ENCODE results near the gene ALAS1. TPM values are rescaled to one million over a fixed set of nuclear protein-coding genes. Genes with fewer than 3 reads are reported as not detected.

The ALAS1 gene
- total and polyA plus RNA-seq, 2 experiments from 2014 or later: 17.8 to 42.8 TPM

- TF ChIP-seq, protein P1, sequence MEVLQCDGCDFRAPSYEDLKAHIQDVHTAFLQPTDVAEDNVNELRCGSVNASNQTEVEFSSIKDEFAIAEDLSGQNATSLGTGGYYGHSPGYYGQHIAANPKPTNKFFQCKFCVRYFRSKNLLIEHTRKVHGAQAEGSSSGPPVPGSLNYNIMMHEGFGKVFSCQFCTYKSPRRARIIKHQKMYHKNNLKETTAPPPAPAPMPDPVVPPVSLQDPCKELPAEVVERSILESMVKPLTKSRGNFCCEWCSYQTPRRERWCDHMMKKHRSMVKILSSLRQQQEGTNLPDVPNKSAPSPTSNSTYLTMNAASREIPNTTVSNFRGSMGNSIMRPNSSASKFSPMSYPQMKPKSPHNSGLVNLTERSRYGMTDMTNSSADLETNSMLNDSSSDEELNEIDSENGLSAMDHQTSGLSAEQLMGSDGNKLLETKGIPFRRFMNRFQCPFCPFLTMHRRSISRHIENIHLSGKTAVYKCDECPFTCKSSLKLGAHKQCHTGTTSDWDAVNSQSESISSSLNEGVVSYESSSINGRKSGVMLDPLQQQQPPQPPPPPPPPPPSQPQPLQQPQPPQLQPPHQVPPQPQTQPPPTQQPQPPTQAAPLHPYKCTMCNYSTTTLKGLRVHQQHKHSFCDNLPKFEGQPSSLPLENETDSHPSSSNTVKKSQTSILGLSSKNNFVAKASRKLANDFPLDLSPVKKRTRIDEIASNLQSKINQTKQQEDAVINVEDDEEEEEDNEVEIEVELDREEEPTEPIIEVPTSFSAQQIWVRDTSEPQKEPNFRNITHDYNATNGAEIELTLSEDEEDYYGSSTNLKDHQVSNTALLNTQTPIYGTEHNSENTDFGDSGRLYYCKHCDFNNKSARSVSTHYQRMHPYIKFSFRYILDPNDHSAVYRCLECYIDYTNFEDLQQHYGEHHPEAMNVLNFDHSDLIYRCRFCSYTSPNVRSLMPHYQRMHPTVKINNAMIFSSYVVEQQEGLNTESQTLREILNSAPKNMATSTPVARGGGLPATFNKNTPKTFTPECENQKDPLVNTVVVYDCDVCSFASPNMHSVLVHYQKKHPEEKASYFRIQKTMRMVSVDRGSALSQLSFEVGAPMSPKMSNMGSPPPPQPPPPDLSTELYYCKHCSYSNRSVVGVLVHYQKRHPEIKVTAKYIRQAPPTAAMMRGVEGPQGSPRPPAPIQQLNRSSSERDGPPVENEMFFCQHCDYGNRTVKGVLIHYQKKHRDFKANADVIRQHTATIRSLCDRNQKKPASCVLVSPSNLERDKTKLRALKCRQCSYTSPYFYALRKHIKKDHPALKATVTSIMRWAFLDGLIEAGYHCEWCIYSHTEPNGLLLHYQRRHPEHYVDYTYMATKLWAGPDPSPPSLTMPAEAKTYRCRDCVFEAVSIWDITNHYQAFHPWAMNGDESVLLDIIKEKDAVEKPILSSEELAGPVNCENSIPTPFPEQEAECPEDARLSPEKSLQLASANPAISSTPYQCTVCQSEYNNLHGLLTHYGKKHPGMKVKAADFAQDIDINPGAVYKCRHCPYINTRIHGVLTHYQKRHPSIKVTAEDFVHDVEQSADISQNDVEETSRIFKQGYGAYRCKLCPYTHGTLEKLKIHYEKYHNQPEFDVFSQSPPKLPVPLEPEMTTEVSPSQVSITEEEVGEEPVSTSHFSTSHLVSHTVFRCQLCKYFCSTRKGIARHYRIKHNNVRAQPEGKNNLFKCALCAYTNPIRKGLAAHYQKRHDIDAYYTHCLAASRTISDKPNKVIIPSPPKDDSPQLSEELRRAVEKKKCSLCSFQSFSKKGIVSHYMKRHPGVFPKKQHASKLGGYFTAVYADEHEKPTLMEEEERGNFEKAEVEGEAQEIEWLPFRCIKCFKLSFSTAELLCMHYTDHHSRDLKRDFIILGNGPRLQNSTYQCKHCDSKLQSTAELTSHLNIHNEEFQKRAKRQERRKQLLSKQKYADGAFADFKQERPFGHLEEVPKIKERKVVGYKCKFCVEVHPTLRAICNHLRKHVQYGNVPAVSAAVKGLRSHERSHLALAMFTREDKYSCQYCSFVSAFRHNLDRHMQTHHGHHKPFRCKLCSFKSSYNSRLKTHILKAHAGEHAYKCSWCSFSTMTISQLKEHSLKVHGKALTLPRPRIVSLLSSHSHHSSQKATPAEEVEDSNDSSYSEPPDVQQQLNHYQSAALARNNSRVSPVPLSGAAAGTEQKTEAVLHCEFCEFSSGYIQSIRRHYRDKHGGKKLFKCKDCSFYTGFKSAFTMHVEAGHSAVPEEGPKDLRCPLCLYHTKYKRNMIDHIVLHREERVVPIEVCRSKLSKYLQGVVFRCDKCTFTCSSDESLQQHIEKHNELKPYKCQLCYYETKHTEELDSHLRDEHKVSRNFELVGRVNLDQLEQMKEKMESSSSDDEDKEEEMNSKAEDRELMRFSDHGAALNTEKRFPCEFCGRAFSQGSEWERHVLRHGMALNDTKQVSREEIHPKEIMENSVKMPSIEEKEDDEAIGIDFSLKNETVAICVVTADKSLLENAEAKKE (CRISPR knock-in tag; IDR thresholded peaks at IDR 0.05): no peak
- TF ChIP-seq STAT1 (IDR thresholded peaks at IDR 0.05; ENCODE audit: unreplicated experiment): no peak
- no peak for TF ChIP-seq NANOG (IDR thresholded peaks at IDR 0.05; ENCODE audit: borderline replicate concordance)
- no peak for TF ChIP-seq ZNF114 (CRISPR knock-in tag; IDR thresholded peaks at IDR 0.05)
- TF ChIP-seq JUNB (IDR thresholded peaks at IDR 0.05; ENCODE audit: unreplicated experiment): no peak
Observed at GRCh38 chr3:52222319-52223221, 24.6 kb downstream of the ALAS1 start (continued).

DNA sequence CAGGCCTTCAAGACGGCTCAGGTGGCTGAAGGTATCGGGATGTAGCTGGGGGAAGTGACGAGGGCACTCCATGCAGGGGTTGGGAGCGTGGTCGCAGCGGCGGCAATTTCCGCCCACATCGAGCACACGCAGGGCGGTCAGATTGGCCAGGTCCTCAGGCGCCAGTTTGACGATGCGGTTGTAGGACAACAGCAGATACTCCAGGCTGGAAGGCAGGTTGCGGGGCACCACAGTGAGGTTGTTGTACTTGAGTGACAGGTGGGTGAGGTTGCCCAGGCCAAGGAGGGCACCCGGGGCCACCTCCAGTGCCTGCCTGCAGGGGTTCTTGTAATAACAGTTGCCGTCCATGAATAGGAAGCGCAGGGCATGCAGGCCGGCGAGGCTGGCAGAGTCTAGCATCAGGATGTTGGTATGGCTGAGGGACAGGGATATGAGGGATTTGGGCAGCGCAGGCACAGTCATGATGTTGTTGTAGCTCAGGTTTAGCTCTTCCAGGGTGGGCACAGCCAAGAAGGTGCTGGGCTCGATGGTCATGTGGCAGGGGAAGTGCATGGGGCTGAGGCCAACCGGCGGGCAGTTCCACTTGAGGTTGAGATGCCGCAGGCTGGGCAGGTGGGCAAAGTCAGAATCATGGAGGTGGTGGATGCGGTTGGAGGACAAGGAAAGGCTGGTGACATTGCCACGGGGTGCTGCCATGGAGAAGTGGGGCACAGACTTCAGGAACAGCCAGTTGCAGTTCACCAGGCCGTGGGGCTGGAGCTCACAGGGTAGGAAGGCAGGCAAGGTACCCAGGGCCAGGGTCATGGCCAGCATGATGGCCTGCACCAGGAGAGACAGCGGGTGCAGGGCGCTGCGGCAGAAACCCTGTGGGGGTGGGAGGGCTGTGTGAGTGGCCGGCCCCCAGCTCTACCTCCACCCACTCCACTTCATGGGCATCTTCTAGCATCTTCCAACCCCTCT, 25.8 kb downstream of the ALAS1 start:
- Mint-ChIP-seq H3K27me3 (ENCODE audit: insufficient read depth, low read depth, poor library complexity) (peaks cover 15% of the 10 kb centered on the region), H3K9me3 (no peaks in the 10 kb centered on the region), H3K4me3 (no peak overlapping the region), H3K4me1 (peaks cover 10% of the 10 kb centered on the region), H3K27ac (no peak overlapping the region), H3K36me3 (ENCODE audit: low read depth) (no peaks in the 10 kb centered on the region; the same call in 2 of the 3 replicates)
- ATAC-seq (no peak), DNase-seq (ENCODE audit: low spot score) (no peak)
- H3K4me2 ChIP-seq: no peak overlapping the region
- no peaks in the 10 kb centered on the region for H3F3A ChIP-seq (replicated peaks; ENCODE audit: low read depth)
- H3K36me3 ChIP-seq (ENCODE audit: insufficient read depth): no peaks in the 10 kb centered on the region
- H3K4me3 ChIP-seq: no peak overlapping the region
- no peaks in the 10 kb centered on the region for H4K20me1 ChIP-seq (replicated peaks; ENCODE audit: insufficient read depth)
- H3K79me2 ChIP-seq (replicated peaks; ENCODE audit: insufficient read depth): no peaks in the 10 kb centered on the region
- no peaks in the 10 kb centered on the region for H3K9me2 ChIP-seq (ENCODE audit: insufficient read depth)
- H3K27me3 ChIP-seq (ENCODE audit: insufficient read depth): no peaks in the 10 kb centered on the region
- no peak overlapping the region for H2AFZ ChIP-seq
- H3K4me1 ChIP-seq (ENCODE audit: insufficient read depth): peaks cover 3% of the 10 kb centered on the region
- no peak overlapping the region for H3K27ac ChIP-seq (ENCODE audit: low read depth)
- TF ChIP-seq ETS1 (IDR thresholded peaks at IDR 0.05): no peak

All from GM23338 (cell line).